Stimulated activated CD8-positive, alpha-beta memory T cell treated with anti-CD3 and anti-CD28 coated beads, Interleukin-7, amount 100 ng/mL, for 4 hours (primary cell): ENCODE measurements around the gene IRAK2.

Source experiments
- DNase-seq, 2 donors: peaks; one replicate each; pipeline ENCODE4 v3.0.0-alpha.2; 2020; ENCODE audit warnings: low read depth in 2 of 2

The IRAK2 gene

DNA sequence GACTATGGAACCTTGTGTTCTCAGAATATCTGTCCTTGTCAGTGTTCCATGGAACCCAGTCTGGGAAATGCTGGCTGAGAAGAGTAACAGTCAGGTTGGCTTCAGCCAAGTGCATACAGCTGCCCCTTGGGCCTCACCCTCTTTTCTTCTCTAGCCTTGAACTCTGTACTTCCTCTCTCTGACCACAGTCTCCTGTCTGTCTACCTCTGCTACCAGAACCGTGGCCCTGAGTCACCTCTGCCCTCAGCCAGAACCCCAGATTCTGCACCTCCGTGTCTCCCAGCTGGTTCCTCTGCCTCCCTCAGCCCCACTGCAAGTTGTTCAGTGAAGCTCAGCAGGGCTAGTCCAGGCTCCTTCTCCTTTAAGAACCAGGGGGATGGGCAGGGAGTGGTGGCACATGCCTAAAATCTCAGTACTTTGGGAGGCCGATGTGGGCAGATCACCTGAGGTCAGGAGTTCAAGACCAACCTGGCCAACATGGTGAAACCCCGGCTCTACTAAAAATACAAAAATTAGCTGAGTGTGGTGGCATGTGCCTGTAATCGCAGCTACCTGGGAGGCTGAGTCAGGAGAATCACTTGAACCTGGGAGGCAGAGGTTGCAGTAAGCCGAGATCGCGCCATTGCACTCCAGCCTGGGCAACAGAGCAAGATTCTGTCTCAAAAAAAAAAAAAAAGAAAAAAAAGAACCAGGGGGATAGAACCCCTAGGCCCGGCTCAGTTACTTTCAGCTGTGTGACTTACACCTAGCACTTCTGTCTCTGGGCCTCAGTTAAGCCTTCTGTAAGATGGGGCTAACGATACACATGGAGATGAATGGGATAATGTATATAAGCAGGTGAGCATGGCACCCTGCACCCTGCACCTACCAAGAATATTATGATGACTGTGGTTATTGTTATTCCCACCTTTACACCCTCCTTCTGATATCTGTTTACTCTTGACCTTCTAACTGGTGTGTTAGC is 59.2 kb downstream of the IRAK2 start:
- peak; percentile 10 to 37 for DNase-seq

DNA sequence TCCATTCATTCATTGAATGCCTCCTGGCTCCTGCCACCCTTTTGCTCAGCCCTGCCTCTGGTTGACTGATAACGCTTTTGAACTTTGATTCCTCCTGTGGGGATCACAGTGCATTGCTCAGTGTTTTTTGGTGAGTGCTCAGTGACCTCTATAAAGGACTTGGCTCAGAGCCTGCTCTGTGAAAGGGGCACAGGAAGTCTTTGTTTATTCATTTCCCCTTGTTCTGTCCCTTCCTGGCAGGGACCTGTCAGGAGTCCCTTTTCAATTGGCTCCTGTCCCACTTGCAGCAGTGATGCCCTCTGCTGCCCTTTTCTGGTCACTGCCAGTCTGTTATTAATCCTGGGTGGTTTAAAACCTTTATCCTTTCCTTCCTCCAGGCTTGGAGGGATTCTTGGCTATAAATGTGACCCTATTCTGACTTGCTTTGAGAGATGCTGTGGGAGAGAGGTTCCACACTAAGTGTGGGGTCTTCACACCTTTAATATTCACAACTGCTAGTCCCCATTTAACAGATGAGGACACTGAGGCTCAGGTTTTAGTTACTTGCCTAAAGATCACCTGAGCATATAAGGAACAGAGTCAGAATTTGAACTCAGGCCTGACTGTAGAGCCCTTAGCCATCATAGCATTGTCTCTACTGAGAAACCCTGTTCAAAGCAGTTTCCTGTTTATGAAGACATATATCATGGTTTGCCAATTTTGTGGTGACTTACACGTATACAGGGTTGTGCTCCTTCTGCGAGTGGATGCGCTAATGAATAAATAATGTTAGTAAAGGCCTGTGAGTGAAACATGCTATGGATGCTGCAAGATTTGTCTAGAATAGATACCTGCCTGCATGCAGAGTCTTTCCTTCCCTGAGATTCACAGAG is 60.3 kb downstream of the IRAK2 start:
- peak; percentile 49 to 55 for DNase-seq

DNA sequence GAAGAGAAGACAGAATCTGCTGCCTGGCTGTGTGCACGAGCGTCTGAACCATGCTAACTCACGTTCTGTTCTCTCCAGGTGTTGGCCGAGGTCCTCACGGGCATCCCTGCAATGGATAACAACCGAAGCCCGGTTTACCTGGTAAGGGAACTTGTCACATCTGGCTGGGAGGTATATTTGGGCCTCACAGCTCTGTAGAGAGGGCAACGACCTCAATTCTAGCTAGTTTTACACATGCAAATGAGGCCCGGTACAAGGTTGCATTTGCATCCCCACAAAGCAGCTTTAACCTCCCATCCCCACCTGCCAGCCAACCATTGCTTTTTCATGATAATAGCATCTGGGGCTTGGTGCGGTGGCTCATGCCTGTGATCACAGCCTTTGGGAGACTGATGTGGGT is 61.6 kb downstream of the IRAK2 start:
- DNase-seq: no peak

DNA sequence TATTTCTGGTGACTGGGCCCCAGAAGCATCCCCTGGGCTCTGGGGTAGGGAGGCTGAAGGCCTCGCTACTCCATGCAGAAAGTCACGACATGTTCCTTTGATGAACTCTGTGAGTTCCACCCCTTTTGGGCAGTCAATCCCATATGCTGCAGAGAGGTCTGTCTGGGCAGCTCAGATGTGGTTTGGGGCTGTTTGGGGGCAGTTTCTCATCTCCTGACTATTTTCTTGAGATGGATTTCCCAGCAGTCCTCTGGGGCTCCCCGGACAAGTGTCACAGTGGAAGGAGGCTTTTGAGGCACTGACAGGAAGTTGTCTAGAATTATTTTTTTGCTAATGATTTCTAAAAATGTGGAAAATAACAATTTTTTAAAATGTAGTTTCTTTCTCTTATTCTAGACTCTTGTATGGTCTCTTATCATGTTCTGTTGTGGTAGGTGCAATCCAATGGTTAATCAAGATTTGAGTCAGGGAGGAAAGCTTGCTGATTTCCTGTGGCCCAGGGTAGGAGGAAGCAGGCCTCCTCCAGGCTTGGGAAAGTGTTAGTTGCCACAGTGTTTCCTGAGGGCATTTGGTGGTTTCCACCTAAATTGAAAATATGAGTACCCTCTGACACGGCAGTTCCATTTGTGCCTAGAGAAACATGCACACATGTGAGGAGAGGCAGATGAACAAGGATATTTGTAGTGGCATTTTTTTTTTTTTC is 63.7 kb downstream of the IRAK2 start:
- DNase-seq: no peak

DNA sequence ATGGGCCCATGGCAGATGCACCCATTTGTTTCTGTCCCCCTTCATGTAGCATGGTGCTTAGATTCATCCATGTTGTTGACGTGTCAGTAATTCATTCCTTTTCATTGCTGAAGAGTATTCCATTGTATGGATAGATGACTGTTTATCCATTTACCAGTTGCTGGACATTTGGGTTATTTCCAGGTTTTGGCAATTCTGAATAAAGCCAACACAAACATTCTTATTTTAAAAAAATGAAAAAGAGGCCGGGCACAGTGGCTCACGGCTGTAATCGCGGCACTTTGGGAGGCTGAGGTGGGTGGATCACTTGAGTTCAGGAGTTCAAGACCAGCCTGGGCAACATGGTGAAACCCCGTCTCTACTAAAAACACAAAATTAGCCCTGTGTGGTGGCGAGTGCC is 64.9 kb downstream of the IRAK2 start:
- no peak for DNase-seq

DNA sequence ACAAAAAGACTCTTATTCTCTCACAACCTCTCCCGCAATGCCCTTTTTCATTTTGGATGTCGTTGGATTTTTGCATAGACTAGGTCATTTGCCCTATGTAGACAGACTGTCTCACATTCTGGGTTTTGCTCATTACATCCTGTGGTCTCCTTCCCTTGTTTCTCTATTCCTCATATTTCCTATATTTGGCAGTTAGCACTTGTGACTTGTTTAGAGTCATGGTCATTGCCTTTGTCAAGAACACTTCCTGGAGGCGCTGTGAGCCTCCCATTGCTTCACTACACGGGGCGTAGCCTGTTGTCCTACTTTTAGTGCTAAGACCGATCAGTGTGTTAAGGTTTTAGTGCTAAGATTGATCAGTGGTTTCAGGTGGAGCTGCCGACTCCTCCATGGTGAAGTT is 67.4 kb downstream of the IRAK2 start:
- DNase-seq: no peak

DNA sequence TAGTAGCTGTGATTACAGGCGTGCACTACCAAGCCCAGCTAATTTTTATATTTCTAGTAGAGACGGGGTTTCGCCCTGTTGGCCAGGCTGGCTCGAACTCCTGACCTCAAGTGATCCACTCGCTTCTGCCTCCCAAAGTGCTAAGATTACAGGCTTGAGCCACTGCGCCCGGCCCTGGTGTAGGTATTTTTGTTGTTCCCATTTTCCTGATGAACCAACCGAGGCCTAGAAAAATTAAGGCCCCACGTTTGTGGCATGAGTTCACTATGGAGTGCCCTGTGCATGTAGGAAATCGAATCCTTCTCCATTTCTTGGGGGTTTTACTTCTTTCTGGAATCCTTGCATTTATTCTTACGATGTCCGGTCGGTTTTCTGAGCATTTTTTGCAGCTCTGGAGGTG is 69.3 kb downstream of the IRAK2 start:
- no peak for DNase-seq

DNA sequence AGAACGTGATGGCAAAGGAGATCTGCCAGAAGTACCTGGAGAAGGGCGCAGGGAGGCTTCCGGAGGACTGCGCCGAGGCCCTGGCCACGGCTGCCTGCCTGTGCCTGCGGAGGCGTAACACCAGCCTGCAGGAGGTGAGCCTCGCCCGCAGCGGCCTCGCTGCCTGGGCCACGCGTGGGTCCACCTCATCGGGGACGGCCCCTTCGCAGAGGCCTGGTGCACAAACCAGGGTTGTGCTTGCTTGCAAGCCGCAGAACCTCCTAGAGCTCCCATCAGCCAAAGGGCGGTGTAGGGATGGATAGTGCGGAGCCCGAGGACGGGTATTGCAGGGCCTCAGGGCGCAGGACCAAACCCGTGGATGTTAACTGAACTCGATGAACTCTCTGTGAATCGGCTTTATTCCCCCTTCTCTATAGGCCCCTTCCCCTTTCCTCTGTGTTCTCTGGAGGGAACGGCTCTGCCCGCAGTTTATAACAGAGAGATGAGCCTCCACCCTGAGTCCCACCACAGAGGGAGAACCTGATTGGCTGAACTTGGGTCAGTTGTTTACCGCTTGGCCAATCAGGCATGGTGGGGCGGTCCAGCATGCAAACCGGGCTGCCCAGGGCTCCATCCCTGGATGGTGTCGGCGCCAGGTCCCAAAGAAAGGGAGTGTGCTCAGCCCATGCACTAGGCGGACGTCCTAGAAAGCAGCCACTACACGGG is 70.0 kb downstream of the IRAK2 start:
- no peak for DNase-seq

DNA sequence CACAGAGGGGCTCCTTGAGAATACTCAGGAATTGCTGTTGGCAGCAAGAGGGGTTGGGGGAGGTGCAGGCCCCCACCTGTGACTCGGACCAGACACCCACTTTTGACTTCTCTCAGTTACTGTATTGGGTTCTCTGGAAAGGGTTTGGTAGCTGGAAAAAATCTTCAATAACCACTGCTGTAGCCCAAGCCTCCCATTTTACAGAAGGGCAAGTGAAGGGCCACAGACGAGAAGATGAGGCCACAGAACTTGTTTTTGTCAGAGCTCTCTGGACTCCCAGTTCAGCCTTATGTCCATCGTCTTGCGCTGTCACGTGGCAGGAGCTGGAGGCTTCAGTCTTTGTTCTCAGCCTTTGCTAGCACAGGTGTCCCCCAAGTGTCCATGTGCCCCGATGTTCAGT is 70.8 kb downstream of the IRAK2 start:
- DNase-seq: no peak

DNA sequence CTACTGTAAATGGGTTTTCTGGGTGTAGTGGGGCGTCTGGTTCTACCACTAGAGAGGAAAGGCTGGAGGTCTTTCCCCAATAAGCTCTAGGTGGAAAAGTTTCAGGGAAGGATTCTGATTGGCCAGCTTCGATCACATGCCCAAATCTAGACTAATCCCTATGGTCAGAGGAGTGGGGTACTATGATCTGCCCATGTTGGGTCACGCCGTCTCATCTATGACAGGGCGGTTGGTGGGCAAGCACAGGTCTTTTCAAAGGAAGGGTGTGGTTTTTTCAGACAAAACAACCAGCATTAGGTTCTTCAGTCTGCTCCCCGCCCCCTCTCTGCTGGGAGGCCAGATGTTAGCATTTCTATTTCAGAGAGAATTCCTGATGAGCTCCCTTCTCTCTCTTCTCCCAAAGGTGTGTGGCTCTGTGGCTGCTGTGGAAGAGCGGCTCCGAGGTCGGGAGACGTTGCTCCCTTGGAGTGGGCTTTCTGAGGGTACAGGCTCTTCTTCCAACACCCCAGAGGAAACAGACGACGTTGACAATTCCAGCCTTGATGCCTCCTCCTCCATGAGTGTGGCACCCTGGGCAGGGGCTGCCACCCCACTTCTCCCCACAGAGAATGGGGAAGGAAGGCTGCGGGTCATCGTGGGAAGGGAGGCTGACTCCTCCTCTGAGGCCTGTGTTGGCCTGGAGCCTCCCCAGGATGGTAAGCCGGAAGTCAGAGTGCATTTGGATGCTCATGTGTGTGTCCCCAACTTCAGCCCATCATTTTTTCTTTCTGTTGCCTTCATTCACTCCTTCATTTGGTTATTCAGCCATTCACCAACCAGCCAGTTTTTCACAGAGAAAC is 73.8 kb downstream of the IRAK2 start:
- DNase-seq: no peak

DNA sequence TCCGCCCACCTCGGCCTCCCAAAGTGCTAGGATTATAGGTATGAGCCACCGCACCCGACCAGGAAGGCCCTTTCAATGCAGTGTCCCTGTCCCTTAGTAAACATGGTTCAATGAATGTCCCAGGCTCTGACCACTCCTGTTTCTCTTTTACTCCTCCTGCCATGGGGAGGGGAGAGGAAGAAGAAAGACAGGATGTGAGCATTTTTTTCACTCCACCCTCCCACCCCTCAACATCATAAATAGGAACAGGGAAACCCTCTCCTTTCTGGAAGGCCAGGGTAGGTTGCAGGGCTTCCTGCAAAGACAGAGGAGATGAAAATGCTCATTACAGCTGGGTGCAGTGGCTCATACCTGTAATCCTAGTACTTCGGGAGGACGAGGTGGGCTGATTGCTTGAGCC is 76.1 kb downstream of the IRAK2 start:
- DNase-seq: no peak

DNA sequence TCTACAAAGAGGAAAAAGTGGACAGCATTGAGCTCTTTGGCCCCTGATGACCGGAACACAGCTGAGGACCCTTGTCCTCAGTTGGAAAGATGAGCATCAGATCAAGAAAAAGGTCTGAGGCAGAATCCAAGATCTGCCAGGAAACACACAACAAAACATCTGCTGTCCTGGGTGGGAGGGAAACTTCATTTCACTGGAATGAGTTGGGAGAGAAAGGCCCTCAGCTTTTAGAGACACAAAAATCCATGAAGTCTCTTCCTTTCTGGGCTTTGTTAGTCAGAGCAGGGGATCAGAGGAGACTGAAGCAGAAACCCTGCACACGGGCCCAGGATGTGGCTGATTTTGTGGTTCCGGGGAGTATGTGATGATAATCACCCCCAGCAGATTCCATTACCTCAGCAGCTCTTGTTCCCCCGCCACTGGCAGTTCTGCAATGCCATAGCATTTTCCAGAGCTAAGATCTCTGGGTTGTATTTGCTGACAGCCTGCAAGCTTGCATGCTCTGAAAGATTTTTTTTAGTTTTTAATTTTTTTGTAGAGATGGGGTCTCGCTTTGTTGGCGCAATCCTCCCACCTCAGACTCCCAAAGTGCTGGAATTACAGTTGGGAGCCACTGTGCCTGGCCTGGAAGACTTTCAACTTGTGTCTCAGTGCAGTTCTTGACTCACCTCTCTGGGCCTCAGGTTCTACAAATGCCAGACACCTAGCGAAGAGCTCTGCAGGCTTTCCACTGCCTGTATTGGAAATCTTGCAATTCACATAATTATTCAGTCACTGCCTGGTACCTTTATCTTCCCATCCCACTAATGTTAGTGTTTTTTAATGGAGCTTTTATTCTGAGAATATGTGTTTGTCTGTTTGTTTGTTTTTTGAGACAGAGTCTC is 77.7 kb downstream of the IRAK2 start:
- DNase-seq: peak; percentile 70 to 78

DNA sequence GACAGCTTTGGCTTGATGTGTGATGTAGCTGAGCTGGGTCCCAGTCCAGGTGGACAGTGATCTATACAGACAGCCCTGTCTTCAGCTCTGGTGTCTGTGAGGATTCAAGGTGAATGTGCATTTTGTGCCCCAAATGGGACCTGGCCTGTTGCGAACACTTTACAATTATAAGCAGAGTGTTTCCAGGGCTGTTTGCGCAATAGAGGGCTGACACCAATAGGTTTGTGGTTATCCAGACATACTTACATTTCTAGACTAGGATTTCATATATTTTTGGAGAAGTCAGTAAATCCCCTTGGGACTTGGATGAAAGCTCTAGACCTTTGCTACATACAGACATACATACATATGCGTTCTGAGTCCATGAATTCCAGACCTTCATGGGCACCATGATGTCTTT is 79.3 kb downstream of the IRAK2 start:
- no peak for DNase-seq

DNA sequence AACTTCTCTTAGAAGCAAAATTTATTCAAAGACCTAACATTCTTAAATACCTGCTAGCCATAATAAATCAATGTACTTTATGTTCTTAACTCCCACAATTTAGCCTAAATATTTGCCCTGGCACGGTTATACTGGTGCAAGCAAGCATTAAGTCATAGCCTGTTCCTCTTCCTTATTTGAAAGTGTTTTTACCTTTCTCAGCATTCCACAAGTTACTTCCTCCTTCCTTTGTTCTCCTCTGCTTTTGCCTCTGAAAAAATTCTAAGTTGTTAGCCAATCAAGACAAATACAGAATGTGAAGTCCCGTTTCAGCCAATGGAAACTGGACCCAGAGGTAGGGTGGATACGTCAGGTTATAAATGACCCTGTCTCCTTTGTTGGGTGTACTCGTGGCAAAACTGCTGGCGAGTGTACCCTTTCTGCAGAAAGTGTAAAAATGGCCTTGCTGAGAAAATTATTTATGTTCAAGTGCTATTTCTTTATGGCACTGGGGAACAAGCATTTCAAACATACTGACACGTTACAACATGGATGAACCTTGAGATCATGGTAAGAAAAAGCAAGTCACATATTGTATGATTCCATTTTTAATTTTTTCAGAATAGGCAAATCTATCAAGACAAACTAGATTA is 80.5 kb downstream of the IRAK2 start:
- DNase-seq: no peak

DNA sequence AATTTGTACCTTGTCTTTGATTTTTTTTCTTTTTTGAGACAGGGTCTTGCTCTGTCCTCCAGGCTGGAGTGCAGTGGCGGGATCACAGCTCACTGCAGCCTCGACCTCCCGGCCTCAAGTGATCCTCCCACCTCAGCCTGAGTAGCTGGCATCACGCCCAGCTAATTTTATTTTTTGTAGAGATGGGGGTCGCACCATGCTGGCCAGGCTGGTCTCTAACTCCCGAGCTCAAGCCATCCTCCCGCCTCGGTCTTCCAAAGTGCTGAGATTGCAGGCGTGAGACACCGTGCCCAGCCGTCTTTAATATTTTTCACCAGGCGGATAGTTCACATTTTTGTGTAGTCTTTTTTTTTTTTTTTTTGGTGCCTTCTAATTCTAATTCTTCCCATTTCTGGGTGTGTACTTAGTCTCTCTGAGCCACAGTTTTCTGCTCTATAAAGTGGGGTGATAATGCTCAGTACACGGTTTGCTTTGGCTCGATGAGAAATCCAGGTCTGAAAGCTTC is 83.0 kb downstream of the IRAK2 start:
- DNase-seq: no peak

DNA sequence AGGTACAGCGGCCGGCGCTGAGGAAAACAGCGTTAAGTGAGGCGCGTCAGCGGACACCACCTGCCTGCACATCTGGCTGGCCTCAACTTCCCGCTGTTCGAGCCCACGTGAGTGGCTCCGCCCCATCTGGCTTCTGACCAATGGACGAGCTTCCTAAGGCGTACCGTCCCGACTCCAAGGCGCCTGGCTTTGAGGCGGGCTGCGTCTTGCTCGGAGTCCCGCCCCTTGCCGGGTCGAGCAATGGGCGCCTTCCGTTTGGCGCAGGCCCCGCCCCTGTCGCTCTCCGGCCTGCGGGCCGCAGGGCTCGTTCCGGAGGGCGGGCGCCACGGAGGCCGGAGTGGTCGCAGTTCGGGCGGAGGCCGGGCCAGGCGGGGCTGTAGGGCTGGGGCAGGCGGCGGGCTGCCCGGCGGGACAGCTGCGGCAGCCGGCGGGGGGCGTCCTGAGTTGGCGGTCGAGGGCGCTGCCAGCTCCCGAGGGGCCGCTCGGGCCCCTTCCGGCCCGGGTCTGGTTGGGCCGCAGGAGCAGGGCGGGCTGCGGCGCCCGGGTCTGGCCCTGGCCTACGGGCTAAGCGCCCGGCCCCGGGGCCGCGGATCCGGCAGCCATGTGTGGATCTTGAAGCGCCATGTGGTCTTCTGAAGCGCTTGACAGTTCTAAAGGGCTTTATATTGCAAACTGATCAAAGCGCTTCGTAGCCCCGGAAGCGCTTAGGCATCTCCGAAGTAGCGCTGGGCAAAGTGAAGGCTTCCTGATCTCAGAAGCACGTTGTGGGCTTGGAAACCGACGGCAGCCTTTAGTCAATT is 83.7 kb downstream of the IRAK2 start, which contains the start of gene TATDN2:
TATDN2 (plus strand) TSS at position 276 of the 800 bp plus-strand sequence. CDS start 742 bp downstream, outside the sequence.
- peak; percentile 90 to 93 for DNase-seq

DNA sequence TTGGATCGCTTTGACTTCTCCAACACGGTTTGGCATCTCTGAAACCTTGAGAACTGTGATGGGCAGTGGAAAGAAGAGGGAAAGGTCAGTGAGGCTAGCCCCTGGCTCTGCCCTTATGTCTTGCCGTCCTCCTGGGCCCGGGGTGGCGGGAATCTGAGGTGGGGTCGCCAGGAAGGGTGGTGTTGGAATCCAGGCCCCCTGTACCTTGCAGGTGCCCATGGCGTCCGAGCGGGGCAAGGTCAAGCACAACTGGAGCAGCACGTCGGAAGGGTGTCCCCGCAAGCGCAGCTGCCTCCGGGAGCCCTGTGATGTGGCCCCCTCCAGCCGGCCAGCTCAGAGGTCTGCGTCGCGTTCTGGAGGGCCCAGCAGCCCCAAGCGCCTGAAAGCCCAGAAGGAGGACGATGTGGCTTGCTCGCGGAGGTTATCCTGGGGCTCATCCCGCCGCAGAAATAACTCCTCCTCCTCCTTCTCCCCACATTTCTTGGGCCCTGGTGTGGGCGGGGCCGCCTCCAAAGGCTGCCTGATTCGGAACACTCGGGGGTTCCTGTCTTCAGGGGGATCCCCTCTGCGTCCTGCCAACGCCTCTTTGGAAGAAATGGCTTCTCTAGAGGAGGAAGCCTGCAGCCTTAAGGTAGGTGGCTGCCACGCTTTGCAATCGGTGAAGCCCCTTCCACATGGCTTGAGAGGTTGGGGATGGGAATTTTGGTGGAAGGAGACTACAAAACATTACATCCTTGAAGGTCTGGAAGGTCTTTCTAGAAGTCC is 84.4 kb downstream of the IRAK2 start:
- DNase-seq: peak; percentile 48 to 53
